GM12873 (cell line): ENCODE measurements around the gene WNT3A.

Experiments
- CTCF ChIP-seq: IDR thresholded peaks from 2 replicates; pipeline ENCODE4 v1.5.1; 2012; ENCODE audit warnings: low read depth, mild to moderate bottlenecking, moderate library complexity, low read length, control low read depth; ENCODE audit not compliant: insufficient read depth; ENCODE audit errors: missing control alignments

The WNT3A gene

GRCh38 chr1:228011721-228012311 lies 5.0 kb downstream of the WNT3A start:
- TF ChIP-seq CTCF = no peak

DNA sequence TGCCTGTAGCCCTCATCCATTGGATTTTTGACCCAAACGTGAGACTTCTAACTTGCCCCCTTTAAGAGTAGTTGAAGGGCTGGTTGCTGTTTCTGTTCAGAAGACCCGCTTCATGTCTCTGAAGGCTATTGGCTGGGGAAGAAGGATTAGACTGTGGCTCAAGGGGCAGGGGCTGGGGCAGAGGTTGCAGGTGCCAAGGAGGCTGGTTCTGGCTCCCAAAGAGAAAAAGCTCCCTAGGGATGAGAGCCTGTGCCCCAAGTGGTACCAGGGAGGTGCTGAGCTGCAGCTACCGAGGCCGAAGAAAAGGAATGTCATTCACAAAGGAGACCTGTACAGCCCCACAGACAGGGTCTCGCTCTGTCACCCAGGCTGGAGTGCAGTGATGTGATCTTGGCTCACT lies 5.8 kb downstream of the WNT3A start:
- no peak for TF ChIP-seq CTCF

DNA sequence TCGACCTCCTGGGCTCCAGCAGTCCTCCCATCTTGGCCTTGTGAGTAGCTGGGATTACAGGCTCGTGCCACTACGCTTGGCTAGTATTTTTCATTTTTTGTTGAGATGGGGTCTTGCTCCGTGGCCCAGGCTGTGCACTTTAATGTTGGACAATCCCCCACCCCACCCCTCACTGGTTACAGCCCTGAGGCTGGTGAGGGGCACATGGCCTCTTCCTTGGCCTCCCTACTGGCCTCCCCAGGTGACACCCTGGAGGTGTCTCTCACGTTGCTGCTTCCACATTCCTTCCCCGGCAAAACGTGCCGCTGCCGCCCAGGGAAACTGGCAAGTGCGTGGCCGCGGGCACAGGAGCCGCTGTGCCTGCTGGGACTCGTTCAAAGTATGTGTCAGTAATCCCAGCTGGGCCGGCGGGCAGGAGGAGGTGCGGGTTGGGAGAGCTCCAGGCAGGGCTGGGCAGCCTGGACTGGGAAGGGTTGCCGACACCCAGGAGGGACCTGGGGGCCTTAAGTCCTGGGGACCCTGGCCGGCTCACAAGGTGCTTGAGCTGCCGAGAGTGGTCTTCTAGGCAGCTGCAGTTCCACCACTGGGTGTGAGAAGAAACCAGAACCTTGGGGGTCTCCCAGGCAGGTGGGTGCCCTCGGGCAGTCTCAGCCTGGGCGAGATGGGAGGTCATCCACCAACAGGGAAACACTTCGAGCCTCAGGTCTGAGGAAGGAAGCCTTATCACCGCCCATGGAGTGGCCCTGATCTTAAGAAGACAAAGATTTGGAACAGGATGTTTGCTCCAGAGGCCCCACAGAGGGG lies 6.5 kb downstream of the WNT3A start:
- no peak for TF ChIP-seq CTCF

- no peak for TF ChIP-seq CTCF
Measured at GRCh38 chr1:228013935-228014930, 7.4 kb downstream of the WNT3A start.

DNA sequence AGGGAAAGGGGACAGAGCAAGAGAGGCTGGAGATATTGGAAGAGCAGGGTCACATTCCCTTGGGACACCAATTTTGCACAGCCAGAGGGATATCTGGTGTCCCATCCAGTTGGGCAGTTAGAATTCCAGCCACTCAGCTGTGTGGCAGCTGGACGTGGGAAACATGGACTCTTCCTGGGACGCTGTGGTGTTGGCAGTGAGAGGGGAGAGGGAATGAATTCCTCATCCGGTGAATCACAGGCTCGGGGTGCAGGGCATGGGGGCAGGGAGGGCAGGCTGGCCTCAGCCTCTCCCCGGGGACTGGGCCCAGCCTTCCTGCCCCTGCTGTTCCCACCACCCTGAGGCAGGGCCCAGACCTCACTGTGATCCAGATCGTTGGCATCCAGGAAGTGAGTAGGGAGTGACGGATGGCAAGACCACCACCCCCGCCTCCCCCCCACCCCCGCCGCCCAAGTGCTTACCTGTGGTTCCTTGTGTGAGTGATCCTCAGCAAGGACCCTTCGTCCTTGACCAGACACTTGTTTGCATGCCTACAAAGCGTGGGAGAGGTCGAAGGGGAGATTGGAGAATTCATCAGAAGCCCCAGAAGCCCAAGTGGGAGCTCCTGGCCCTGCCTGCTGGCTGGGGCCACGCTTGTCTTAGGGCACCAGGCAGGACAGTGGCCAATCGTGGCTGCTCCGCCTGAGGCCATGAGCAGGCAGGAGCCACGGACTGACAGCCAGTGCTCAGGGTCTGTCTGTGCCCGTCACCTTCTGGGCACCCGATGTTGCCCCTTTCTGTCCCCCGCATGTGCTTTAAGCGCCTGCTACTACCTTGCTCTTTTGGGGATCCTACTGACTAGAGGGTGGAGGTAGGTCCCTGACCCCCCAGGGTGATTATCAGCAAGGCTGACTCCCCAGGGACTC lies 8.7 kb downstream of the WNT3A start:
- TF ChIP-seq CTCF = no peak

GRCh38 chr1:228016181-228016510 lies 9.3 kb downstream of the WNT3A start:
- no peak for TF ChIP-seq CTCF
